ENCODE data around the gene AKR1B15.
"Not testable (repeated sequence)": the region's sequence is repeated elsewhere in the genome, so short reads cannot be mapped to it uniquely, and the experiment has no call there.

DNA sequence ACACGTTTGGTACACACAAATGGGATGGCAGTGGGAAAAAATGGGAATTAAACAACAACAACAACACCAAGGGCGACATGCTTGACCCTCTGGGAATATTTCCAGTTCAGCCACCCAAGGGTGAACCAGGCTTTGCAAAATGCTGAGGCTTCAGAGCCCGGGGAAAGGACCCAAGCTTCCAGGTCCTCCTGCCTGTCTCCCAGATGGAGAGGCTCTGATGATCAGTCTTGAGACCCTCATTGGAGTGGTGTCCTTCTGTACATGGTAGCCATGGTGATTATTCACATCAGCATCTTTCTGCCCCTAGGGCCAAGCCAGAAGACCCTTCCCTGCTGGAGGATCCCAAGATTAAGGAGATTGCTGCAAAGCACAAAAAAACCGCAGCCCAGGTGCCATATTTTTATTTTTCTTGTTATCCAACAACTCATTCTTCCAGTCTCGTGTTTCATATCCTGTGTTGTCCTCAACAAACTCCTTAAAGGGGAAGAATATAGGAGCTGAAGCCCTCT, 11.6 kb upstream of the AKR1B15 start:
- not testable (repeated sequence) for TF ChIP-seq CTCF, POLR2A (IDR thresholded peaks at IDR 0.05)
